Ishikawa (cell line): ENCODE data around the gene ANOS1.

Source experiments
- CREB1 ChIP-seq: IDR thresholded peaks from 2 replicates; pipeline ENCODE4 v1.6.1; 2012; ENCODE audit warnings: low read depth
- EP300 ChIP-seq: IDR thresholded peaks from 2 replicates; pipeline ENCODE4 v1.6.1; 2012; ENCODE audit warnings: borderline replicate concordance
- MAX ChIP-seq: IDR thresholded peaks from 2 replicates; pipeline ENCODE4 v1.6.1; 2012
- RAD21 ChIP-seq: IDR thresholded peaks from 2 replicates; pipeline ENCODE4 v1.6.1; 2012; ENCODE audit warnings: low read depth
- REST ChIP-seq: IDR thresholded peaks from 2 replicates; pipeline ENCODE4 v1.6.1; 2012; ENCODE audit warnings: low read depth, mild to moderate bottlenecking
- TAF1 ChIP-seq: IDR thresholded peaks from 2 replicates; pipeline ENCODE4 v1.6.1; 2012; ENCODE audit warnings: low read depth, mild to moderate bottlenecking

GRCh38 chrX:8748855-8749254, 16.9 kb upstream of the ANOS1 start:
- TF ChIP-seq MAX (no peak), EP300 (no peak), TAF1 (no peak), REST (no peak), CREB1 (no peak), RAD21 (peak; percentile 26; the same call in 1 of the 2 replicates)
